MCF 10A (cell line): ENCODE results near the gene CLDN24. TPM values are rescaled to one million over a fixed set of nuclear protein-coding genes. Genes with fewer than 3 reads are reported as not detected.
A peak's percentile ranks its signal among the peaks of the same experiment; 100 is the strongest.

Source experiments
- BruUV-seq: library from RNA; stranded (reverse); fragments of 400-500 nt; replicated peaks from 2 replicates; lab custom pipeline; 2021; lab: Mats Ljungman, UMichigan
- CTCF ChIA-PET: fragments of 300-600 bp; sonication (Branson Sonifier 250); formaldehyde crosslinking; extraction: SDS; loops from one replicate; lab custom pipeline; 2021; ENCODE audit warnings: antibody characterized with exemption, inconsistent platforms; lab: Yijun Ruan, JAX
- POLR2A ChIA-PET: fragments of 300-600, 350-650 bp; sonication (Branson Sonifier 250); formaldehyde crosslinking; extraction: SDS; loops from one replicate; lab custom pipeline; 2020; ENCODE audit warnings: antibody characterized with exemption, inconsistent platforms; lab: Yijun Ruan, JAX
- DNase-seq: peaks from one replicate; pipeline ENCODE4 v3.0.0-alpha.2; 2018; ENCODE audit not compliant: unreplicated experiment
- H3K27ac Mint-ChIP-seq: one replicate; pipeline ENCODE4 v1.8.0; 2022; ENCODE audit warnings: mild to moderate bottlenecking, low read depth, mixed read lengths; ENCODE audit not compliant: unreplicated experiment
- H3K27me3 Mint-ChIP-seq: one replicate; pipeline ENCODE4 v1.8.0; 2022; ENCODE audit warnings: mixed read lengths; ENCODE audit not compliant: insufficient read depth, unreplicated experiment
- H3K36me3 Mint-ChIP-seq: one replicate; pipeline ENCODE4 v1.8.0; 2022; ENCODE audit warnings: mild to moderate bottlenecking, moderate library complexity, mixed read lengths; ENCODE audit not compliant: insufficient read depth, unreplicated experiment
- H3K4me1 Mint-ChIP-seq: one replicate; pipeline ENCODE4 v1.8.0; 2022; ENCODE audit warnings: mixed read lengths; ENCODE audit not compliant: insufficient read depth, unreplicated experiment
- H3K4me3 Mint-ChIP-seq: one replicate; pipeline ENCODE4 v1.8.0; 2022; ENCODE audit warnings: mild to moderate bottlenecking, moderate library complexity, mixed read lengths; ENCODE audit not compliant: unreplicated experiment
- H3K9me3 Mint-ChIP-seq: one replicate; pipeline ENCODE4 v1.8.0; 2022; ENCODE audit warnings: mixed read lengths; ENCODE audit not compliant: unreplicated experiment
- intact Hi-C: fragments of 100-400 bp; cut with micrococcal nuclease; formaldehyde crosslinking; loops from 2 replicates; pipeline ENCODE4 v1.14.1; 2022
- total RNA-seq: library from RNA; stranded (reverse); gene quantifications from 2 replicates; pipeline ENCODE4 v1.2.3, GENCODE V29; 2022
- TF ChIP-seq, protein P1 (sequence below): fragments of 200-600 bp; IDR thresholded peaks from one replicate; pipeline ENCODE4 v1.8.0; 2022; ENCODE audit warnings: antibody characterized with exemption, mild to moderate bottlenecking; ENCODE audit not compliant: unreplicated experiment

Gene CLDN24
- total RNA-seq, 1 experiment from 2014 or later, result not detected

DNA sequence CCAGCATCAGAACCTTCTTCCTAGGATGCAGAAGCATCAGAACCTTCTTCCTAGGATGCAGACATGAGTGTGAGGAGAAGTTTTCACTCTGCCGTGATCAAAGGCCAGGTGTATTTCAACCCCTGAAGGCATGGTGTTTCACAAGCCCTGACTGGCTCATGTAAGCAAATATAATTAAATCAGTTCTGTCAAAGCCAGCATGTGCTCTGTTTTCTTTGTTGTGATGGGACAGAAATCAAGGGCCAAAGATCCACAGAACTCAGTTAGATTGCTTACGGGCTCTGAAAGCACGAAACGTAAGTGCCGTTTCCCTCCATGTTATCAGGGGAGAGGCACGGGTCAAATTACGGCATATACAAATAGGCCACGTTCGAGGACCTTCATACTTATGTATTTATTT is 32.0 kb upstream of the CLDN24 start:
- Mint-ChIP-seq H3K27me3 (no peaks in the 10 kb centered on the region), H3K4me3 (no peak overlapping the region), H3K36me3 (peaks cover 1% of the 10 kb centered on the region), H3K9me3 (no peaks in the 10 kb centered on the region), H3K27ac (no peak overlapping the region), H3K4me1 (peaks cover 34% of the 10 kb centered on the region)
- intact Hi-C loops, result no loop called here
- no TSS peak for BruUV-seq
- TF ChIP-seq, protein P1, sequence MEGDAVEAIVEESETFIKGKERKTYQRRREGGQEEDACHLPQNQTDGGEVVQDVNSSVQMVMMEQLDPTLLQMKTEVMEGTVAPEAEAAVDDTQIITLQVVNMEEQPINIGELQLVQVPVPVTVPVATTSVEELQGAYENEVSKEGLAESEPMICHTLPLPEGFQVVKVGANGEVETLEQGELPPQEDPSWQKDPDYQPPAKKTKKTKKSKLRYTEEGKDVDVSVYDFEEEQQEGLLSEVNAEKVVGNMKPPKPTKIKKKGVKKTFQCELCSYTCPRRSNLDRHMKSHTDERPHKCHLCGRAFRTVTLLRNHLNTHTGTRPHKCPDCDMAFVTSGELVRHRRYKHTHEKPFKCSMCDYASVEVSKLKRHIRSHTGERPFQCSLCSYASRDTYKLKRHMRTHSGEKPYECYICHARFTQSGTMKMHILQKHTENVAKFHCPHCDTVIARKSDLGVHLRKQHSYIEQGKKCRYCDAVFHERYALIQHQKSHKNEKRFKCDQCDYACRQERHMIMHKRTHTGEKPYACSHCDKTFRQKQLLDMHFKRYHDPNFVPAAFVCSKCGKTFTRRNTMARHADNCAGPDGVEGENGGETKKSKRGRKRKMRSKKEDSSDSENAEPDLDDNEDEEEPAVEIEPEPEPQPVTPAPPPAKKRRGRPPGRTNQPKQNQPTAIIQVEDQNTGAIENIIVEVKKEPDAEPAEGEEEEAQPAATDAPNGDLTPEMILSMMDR, result no peak
- ChIA-PET POLR2A (interaction anchor here (1.6 kb wide), 1 partner anchor 85 kb away, joined by 8 read pairs; no protein-coding TSS in a partner anchor), CTCF (no interaction called here)
- DNase-seq, result peak; percentile 67

DNA sequence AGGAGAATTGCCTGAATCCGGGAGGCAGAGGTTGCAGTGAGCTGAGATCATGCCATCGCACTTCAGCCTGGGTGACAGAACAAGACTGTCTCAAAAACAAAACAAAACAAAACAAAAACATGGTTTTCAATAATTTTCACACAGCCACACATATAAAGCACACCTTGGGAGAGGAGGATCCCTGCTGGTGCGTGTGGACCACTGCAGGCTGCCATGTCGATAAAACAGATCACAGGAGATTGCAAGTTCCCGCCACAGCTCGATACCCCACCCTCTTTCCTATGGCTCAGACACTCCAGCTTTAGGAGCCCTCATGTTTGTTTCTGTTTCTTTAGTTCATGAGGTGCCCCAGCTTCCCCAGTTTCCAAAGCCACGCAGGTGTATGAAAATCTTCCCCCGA is 31.3 kb upstream of the CLDN24 start:
- no peak overlapping the region for H3K27ac Mint-ChIP-seq
- H3K36me3 Mint-ChIP-seq, result no peaks in the 10 kb centered on the region

DNA sequence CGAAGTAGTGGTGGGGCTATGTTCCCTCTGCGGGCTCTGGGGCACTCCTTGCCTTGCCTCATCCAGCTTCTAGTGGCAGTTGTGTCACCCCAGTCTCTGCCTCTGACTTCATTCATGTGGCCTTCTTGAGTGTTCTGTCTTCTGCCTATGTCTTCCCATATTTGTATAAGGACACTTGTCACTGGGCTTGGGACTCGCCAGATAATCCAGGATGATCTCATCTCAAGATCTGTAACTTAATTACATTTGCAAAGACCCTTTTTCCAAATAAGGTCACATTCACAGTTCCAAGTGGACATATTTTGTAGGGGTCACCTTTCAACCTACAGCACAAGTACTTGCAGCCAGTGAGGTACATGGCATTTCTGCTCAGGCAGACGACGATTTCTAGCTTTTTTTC is 30.3 kb upstream of the CLDN24 start:
- TF ChIP-seq, protein P1, result no peak

More for the DNA sequence above, 31.3 kb upstream of the CLDN24 start:
- TF ChIP-seq, protein P1, result no peak
- ChIA-PET CTCF (interaction anchor here (0.7 to 1.0 kb wide), 2 partner anchors 13 to 70 kb away, joined by 3 to 4 read pairs; no protein-coding TSS in a partner anchor), POLR2A (interaction anchor here (0.6 kb wide), 1 partner anchor 23 kb away, joined by 3 read pairs; no protein-coding TSS in a partner anchor)
- H3K27me3 Mint-ChIP-seq, result no peaks in the 10 kb centered on the region
- peaks cover 34% of the 10 kb centered on the region for H3K4me1 Mint-ChIP-seq
- no peak for DNase-seq
- intact Hi-C loops, result no loop called here
- H3K9me3 Mint-ChIP-seq, result no peaks in the 10 kb centered on the region
- BruUV-seq, result no TSS peak
- H3K4me3 Mint-ChIP-seq, result no peak overlapping the region

DNA sequence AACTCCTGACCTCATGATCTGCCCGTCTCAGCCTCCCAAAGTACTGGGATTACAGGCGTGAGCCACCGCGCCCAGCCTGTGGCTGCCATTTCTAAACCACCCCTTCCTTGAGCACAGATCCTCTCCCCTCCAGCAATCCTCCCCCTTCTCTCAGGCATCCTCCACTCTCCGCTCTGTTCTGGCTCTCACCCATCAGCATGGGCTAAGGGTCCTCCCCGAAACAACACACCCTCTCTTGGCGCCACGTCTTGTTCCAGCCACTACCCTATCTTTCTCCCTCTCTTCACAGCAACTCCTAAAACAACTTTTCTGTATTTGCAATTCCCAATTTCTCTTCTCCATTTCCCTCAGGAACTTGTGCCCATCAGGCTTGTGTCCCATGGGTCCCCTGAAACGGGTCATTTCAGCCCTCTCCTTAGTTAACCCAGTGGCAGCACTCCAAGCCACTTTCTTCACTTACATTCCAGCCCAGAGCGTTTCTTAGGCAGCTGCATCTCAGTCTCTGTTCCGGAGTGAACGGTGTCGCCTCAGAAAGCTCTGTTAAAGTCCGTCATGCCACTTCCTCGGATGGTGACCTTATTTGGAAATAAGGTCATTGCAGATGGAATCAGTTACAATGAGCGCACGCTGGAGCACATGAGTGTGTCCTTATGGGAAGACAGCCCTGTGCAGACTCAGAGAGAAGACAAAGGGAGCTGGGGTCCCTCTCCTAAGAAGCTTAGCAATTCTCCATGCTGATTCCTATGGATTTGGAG is 28.3 kb upstream of the CLDN24 start:
- ChIA-PET CTCF (no interaction called here), POLR2A (interaction anchor here (0.6 kb wide), 1 partner anchor 15 kb away, joined by 3 read pairs; no protein-coding TSS in a partner anchor)
- peaks cover 12% of the 10 kb centered on the region for H3K4me1 Mint-ChIP-seq
- no peaks in the 10 kb centered on the region for H3K36me3 Mint-ChIP-seq
- BruUV-seq, result no TSS peak
- H3K27me3 Mint-ChIP-seq, result no peaks in the 10 kb centered on the region
- H3K9me3 Mint-ChIP-seq, result no peaks in the 10 kb centered on the region
- H3K4me3 Mint-ChIP-seq, result no peak overlapping the region
- no peak for DNase-seq
- H3K27ac Mint-ChIP-seq, result no peak overlapping the region
- TF ChIP-seq, protein P1, result no peak
- intact Hi-C loops, result no loop called here

More for the DNA sequence above, 30.3 kb upstream of the CLDN24 start:
- Mint-ChIP-seq H3K27ac (no peak overlapping the region), H3K27me3 (no peaks in the 10 kb centered on the region), H3K9me3 (no peaks in the 10 kb centered on the region), H3K4me1 (peaks cover 33% of the 10 kb centered on the region), H3K4me3 (no peak overlapping the region), H3K36me3 (no peaks in the 10 kb centered on the region)
- intact Hi-C loops, result no loop called here
- DNase-seq, result no peak
- no TSS peak for BruUV-seq
- POLR2A ChIA-PET, result no interaction called here
- CTCF ChIA-PET, result no interaction called here
